IMR-90 (cell line): ENCODE results near the gene NUP210.

Experiments used
- BHLHE40 ChIP-seq: fragments of 150-350 bp; IDR thresholded peaks from 2 replicates; pipeline ENCODE4 v1.6.1; 2016; ENCODE audit warnings: mild to moderate bottlenecking, low read depth, low read length
- CEBPB ChIP-seq: IDR thresholded peaks from 2 replicates; pipeline ENCODE4 v1.6.1; 2012; ENCODE audit warnings: low read depth, low read length, improper control_type of control experiment
- CTCF ChIP-seq: conservative IDR thresholded peaks from 2 replicates; pipeline ENCODE4 v1.5.1; 2012; ENCODE audit warnings: mild to moderate bottlenecking, low read depth, low read length, improper control_type of control experiment
- FOS ChIP-seq: fragments of 150-350 bp; IDR thresholded peaks from 2 replicates; pipeline ENCODE4 v1.6.1; 2016; ENCODE audit warnings: low read depth, low read length
- MAFK ChIP-seq: IDR thresholded peaks from 2 replicates; pipeline ENCODE4 v1.6.1; 2012; ENCODE audit warnings: low read depth, low read length, improper control_type of control experiment
- POLR2A ChIP-seq: IDR thresholded peaks from 2 replicates; pipeline ENCODE4 v1.6.1; 2012; ENCODE audit warnings: mild to moderate bottlenecking, low read depth, low read length
- RAD21 ChIP-seq: IDR thresholded peaks from 2 replicates; pipeline ENCODE4 v1.6.1; 2012; ENCODE audit warnings: low read length, improper control_type of control experiment
- RFX5 ChIP-seq: IDR thresholded peaks from 2 replicates; pipeline ENCODE4 v1.8.0; 2012; ENCODE audit warnings: low read depth, mild to moderate bottlenecking, low read length, moderate library complexity
- SMC3 ChIP-seq: fragments of 150-350 bp; IDR thresholded peaks from 2 replicates; pipeline ENCODE4 v1.6.1; 2016; ENCODE audit warnings: low read depth, mild to moderate bottlenecking, antibody characterized with exemption, low read length, moderate library complexity

- TF ChIP-seq RFX5 (no peak), CTCF (no peak), SMC3 (no peak), CEBPB (no peak), BHLHE40 (no peak), POLR2A (no peak), RAD21 (no peak), MAFK (no peak), FOS (no peak)
Observed at GRCh38 chr3:13415236-13415986, 4.7 kb downstream of the NUP210 start.
